B cell (primary cell): Measurements from ENCODE around the gene DAZL. TPM values are rescaled to one million over a fixed set of nuclear protein-coding genes. Genes with fewer than 3 reads are reported as not detected.

Source experiments
- ATAC-seq: fragments of 200-7000 bp; cut with Tn5 transposase; one replicate; pipeline ENCODE4 v1.10.0; 2021; ENCODE audit warnings: low read depth, mild to moderate bottlenecking, moderate number of reproducible peaks, moderate library complexity
- CTCF ChIA-PET: fragments of 350-600 bp; sonication (Branson Sonifier 250); formaldehyde crosslinking; loops from one replicate; lab custom pipeline; 2021; ENCODE audit warnings: antibody characterized with exemption, inconsistent platforms; lab: Charles Lee
- POLR2A ChIA-PET: fragments of 350-600 bp; sonication (Branson Sonifier 250); formaldehyde crosslinking; loops from one replicate; lab custom pipeline; 2021; ENCODE audit warnings: antibody characterized with exemption; lab: Charles Lee
- DNase-seq: peaks from one replicate; pipeline ENCODE4 v3.0.0; 2013
- H2AFZ ChIP-seq: 2 replicates; pipeline ENCODE4 v1.6.1; 2012; ENCODE audit warnings: mild to moderate bottlenecking, low read depth, low read length; ENCODE audit not compliant: insufficient read depth, poor library complexity, severe bottlenecking
- H3K27ac ChIP-seq, 2 donors: 1 replicate in 1 of 2; 2 replicates in 1 of 2; pipeline ENCODE4 v1.5.1; 2012 to 2013; ENCODE audit warnings: low read length in 2 of 2, mild to moderate bottlenecking in 2 of 2, moderate library complexity in 1 of 2
- H3K27me3 ChIP-seq, 4 experiments: fragments of 200-600 bp in 1 of 4; sonication (generic) in 1 of 4; replicated peaks in 1 of 4; 1 replicate in 2 of 4; 2 replicates in 2 of 4; pipeline versions ENCODE4 v1.6.1 to v1.7.0; 2013 to 2016; ENCODE audit warnings: low read length in 3 of 4, mild to moderate bottlenecking in 2 of 4, mixed read lengths in 1 of 4, moderate library complexity in 1 of 4; ENCODE audit not compliant: insufficient read depth in 4 of 4, control insufficient read depth in 3 of 4; ENCODE audit errors: control extremely low read depth in 1 of 4
- H3K36me3 ChIP-seq, 2 experiments: replicated peaks in 1 of 2; 1 replicate in 1 of 2; 2 replicates in 1 of 2; pipeline versions ENCODE4 v1.6.1 to v1.7.1; 2013; ENCODE audit warnings: low read length in 1 of 2; ENCODE audit not compliant: insufficient read depth in 2 of 2, control insufficient read depth in 1 of 2; ENCODE audit errors: control extremely low read depth in 1 of 2, extremely low read depth in 1 of 2
- H3K4me1 ChIP-seq, 2 donors: fragments of 200-600 bp in 1 of 2; sonication (generic) in 1 of 2; 1 replicate in 1 of 2; 2 replicates in 1 of 2; pipeline versions ENCODE4 v1.5.1 to v1.6.1; 2013 to 2017; ENCODE audit warnings: low read length in 2 of 2; ENCODE audit not compliant: control insufficient read depth in 2 of 2, insufficient read depth in 2 of 2
- H3K4me2 ChIP-seq: replicated peaks from 2 replicates; pipeline ENCODE3; 2012; ENCODE audit warnings: mild to moderate bottlenecking, low read depth, low read length; ENCODE audit not compliant: poor library complexity, severe bottlenecking
- H3K4me3 ChIP-seq, 5 experiments: fragments of 200-600 bp in 1 of 5; sonication (generic) in 1 of 5; 1 replicate in 3 of 5; 2 replicates in 2 of 5; pipeline versions ENCODE4 v1.5.1 to v1.7.0; 2011 to 2016; ENCODE audit warnings: low read length in 4 of 5, mild to moderate bottlenecking in 4 of 5, low read depth in 2 of 5, control low read depth in 1 of 5, moderate library complexity in 1 of 5; ENCODE audit not compliant: insufficient read depth in 1 of 5; ENCODE audit errors: control extremely low read depth in 1 of 5, extremely low read depth in 1 of 5
- H3K79me2 ChIP-seq: fragments of 200-600 bp; sonication (generic); one replicate; pipeline ENCODE4 v1.6.0; 2016; ENCODE audit warnings: low read length; ENCODE audit not compliant: control insufficient read depth, insufficient read depth
- H3K9ac ChIP-seq: fragments of 200-600 bp; sonication (generic); 2 replicates; pipeline ENCODE4 v1.6.1; 2017; ENCODE audit warnings: mild to moderate bottlenecking, low read length, moderate library complexity
- H3K9me3 ChIP-seq, 3 donors: one replicate each; pipeline versions ENCODE4 v1.6.1 to v1.7.1; 2013; ENCODE audit warnings: low read length in 2 of 3; ENCODE audit not compliant: control insufficient read depth in 2 of 3, insufficient read depth in 1 of 3; ENCODE audit errors: control extremely low read depth in 1 of 3
- H4K20me1 ChIP-seq: 2 replicates; pipeline ENCODE4 v1.6.0; 2012; ENCODE audit warnings: mild to moderate bottlenecking, low read length; ENCODE audit not compliant: insufficient read depth, control insufficient read depth, poor library complexity, severe bottlenecking
- H3K27ac Mint-ChIP-seq: one replicate; pipeline ENCODE4 v1.8.0; 2021; ENCODE audit warnings: mixed read lengths
- H3K27me3 Mint-ChIP-seq: one replicate; pipeline ENCODE4 v1.8.0; 2021; ENCODE audit warnings: mixed read lengths
- H3K4me1 Mint-ChIP-seq: one replicate; pipeline ENCODE4 v1.8.0; 2021; ENCODE audit warnings: mixed read lengths
- H3K4me3 Mint-ChIP-seq: one replicate; pipeline ENCODE4 v1.8.0; 2021; ENCODE audit warnings: mixed read lengths
- H3K9me3 Mint-ChIP-seq: one replicate; pipeline ENCODE4 v1.8.0; 2022; ENCODE audit warnings: mixed read lengths; ENCODE audit not compliant: insufficient read depth
- EZH2 ChIP-seq: IDR thresholded peaks from 2 replicates; pipeline ENCODE4 v1.6.1; 2012; ENCODE audit warnings: borderline replicate concordance, low read depth, mild to moderate bottlenecking, moderate library complexity, low read length; ENCODE audit not compliant: insufficient read depth, poor library complexity, severe bottlenecking
- WGBS: methylation state at CpG from one replicate; pipeline ENCODE4 v1.1.5; 2013; ENCODE audit warnings: missing lambda C conversion rate; ENCODE audit not compliant: insufficient coverage; 5-methylcytosine and 5-hydroxymethylcytosine counted together
- intact Hi-C: fragments of 100-400 bp; cut with micrococcal nuclease; formaldehyde crosslinking; loops from one replicate; pipeline ENCODE4 v1.10.0; 2022
- polyA plus RNA-seq: library from polyadenylated mRNA; depleted of rRNA; stranded (reverse); fragments of >200 nt; gene quantifications from 2 replicates; pipeline ENCODE4 v1.2.3, GENCODE V29; 2012
- total RNA-seq, 2 donors: library from RNA; stranded (reverse); fragments of 120-200 nt in 1 of 2; gene quantifications; 1 replicate in 1 of 2; 2 replicates in 1 of 2; pipeline versions ENCODE4 v1.2.3 to v1.2.4, GENCODE V29; 2013 to 2022
- TF ChIP-seq, protein P1 (sequence below): fragments of 200-600 bp; IDR thresholded peaks from one replicate; pipeline ENCODE4 v1.8.0; 2022; ENCODE audit warnings: antibody characterized with exemption, mild to moderate bottlenecking

Gene DAZL
- total and polyA plus RNA-seq, 2 donors (not counting 1 experiment from before 2014, with no cell fraction given): 1.3 TPM; not detected in 1

DNA sequence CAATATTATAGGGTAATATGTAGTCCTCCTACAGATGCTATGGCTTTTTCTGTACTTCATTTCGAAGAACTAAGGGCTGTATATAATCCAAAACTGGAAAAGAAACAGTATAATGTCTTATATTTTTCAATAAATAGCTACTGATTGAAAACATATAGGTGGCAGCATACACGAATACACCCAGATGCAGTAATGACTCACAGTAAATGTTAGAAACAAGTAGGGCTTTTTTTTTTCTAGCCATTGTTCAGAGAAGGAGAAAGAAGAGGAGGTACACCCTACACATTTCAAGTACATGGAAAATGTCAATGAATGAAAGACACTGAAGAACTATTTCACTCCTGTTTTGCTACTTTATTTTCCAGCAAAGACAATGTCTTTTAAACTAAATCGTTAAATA lies 9.4 kb downstream of the DAZL start:
- WGBS: no CpG with 5 or more reads among the region's 3 CpGs
- DNase-seq: no peak
- H3K4me3 ChIP-seq: no peak overlapping the region
- H3K9ac ChIP-seq: no peak overlapping the region
- no peaks in the 10 kb centered on the region for H4K20me1 ChIP-seq
- no peak overlapping the region for H3K4me2 ChIP-seq
- peaks cover 2% of the 10 kb centered on the region for H3K4me1 Mint-ChIP-seq
- no peak for ATAC-seq
- no peaks in the 10 kb centered on the region for H3K79me2 ChIP-seq
- no peak overlapping the region for H2AFZ ChIP-seq
- TF ChIP-seq, protein P1, sequence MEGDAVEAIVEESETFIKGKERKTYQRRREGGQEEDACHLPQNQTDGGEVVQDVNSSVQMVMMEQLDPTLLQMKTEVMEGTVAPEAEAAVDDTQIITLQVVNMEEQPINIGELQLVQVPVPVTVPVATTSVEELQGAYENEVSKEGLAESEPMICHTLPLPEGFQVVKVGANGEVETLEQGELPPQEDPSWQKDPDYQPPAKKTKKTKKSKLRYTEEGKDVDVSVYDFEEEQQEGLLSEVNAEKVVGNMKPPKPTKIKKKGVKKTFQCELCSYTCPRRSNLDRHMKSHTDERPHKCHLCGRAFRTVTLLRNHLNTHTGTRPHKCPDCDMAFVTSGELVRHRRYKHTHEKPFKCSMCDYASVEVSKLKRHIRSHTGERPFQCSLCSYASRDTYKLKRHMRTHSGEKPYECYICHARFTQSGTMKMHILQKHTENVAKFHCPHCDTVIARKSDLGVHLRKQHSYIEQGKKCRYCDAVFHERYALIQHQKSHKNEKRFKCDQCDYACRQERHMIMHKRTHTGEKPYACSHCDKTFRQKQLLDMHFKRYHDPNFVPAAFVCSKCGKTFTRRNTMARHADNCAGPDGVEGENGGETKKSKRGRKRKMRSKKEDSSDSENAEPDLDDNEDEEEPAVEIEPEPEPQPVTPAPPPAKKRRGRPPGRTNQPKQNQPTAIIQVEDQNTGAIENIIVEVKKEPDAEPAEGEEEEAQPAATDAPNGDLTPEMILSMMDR: no peak
- no peak for TF ChIP-seq EZH2
- H3K4me1 ChIP-seq: no peaks in the 10 kb centered on the region
- H3K27ac Mint-ChIP-seq: no peak overlapping the region
- no peaks in the 10 kb centered on the region for H3K9me3 Mint-ChIP-seq
- H3K9me3 ChIP-seq: no peaks in the 10 kb centered on the region
- H3K27ac ChIP-seq: no peak overlapping the region
- CTCF ChIA-PET: interaction anchor here (0.6 to 9.3 kb wide), 4 partner anchors 304 to 1125 kb away, joined by 3 to 139 read pairs (median 4); no protein-coding TSS in a partner anchor
- intact Hi-C loops: no loop called here
- no peaks in the 10 kb centered on the region for H3K27me3 ChIP-seq
- POLR2A ChIA-PET: no interaction called here
- no peak overlapping the region for H3K4me3 Mint-ChIP-seq
- H3K27me3 Mint-ChIP-seq: peaks cover 2% of the 10 kb centered on the region
- no peaks in the 10 kb centered on the region for H3K36me3 ChIP-seq

DNA sequence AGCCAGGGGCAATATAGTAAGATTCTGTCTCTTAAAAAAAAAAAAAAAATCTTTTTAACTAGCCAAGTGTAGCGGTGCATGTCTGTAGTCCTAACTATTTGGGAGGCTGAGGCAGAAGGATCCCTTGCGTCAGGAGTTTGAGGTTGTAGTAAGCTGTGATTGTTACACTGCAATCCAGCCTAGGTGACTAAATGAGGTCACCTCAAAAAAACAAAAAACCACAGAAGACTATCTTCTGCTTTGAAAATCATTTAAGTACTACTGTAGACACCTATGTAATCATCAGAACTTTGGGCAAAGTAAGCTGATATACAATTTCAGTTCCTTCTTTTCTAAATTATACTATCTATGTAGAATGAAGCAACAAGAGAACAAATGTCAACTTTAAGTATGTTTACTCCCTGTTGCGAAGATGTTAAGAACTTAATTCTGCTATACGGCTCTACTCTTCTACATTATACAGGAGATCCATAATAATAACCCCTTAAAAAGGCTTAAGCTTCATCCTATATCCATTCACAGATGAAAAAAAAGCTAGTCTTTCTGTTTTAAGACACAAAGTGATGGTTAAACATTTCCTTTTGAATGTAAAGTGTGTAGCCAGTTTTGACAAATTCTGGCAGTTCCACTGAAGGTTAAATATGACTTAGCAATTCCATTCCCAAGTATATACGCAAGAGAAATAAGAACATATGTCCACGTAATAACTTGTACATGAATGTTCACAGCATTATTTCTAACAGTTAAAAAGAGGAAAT lies 15.2 kb downstream of the DAZL start:
- POLR2A ChIA-PET: interaction anchor here (0.7 kb wide), 1 partner anchor 648 kb away, joined by 3 read pairs; no protein-coding TSS in a partner anchor
- DNase-seq (peak; percentile 47), ATAC-seq (peak; percentile 80)
- peaks cover 19% of the 10 kb centered on the region for H3K4me1 Mint-ChIP-seq
- Histone ChIP-seq H3K4me3 (no peak overlapping the region), H3K27me3 (no peaks in the 10 kb centered on the region), H3K4me1 (peaks cover 6 to 16% of the 10 kb centered on the region in 2 donors), H3K79me2 (no peaks in the 10 kb centered on the region), H3K9me3 (no peaks in the 10 kb centered on the region), H3K36me3 (no peaks in the 10 kb centered on the region), H2AFZ (no peak overlapping the region), H3K27ac (peak overlapping the region in 1 of 2 donors; percentile 58), H3K9ac (peak overlapping the region; percentile 14), H3K4me2 (peak overlapping the region; percentile 37), H4K20me1 (no peaks in the 10 kb centered on the region)
- no peak for TF ChIP-seq EZH2
- TF ChIP-seq, protein P1: no peak
- H3K27me3 Mint-ChIP-seq: no peaks in the 10 kb centered on the region
- WGBS: no CpG with 5 or more reads among the region's 6 CpGs
- peak overlapping the region; percentile 35 for H3K4me3 Mint-ChIP-seq
- H3K9me3 Mint-ChIP-seq: no peaks in the 10 kb centered on the region
- H3K27ac Mint-ChIP-seq: peak overlapping the region; percentile 35
- intact Hi-C loops: no loop called here
- CTCF ChIA-PET: interaction anchor here (0.7 to 1.4 kb wide), 3 partner anchors 11 to 299 kb away, joined by 3 to 4 read pairs (median 3); no protein-coding TSS in a partner anchor
